ENCODE measurements around the gene FRYL.

DNA sequence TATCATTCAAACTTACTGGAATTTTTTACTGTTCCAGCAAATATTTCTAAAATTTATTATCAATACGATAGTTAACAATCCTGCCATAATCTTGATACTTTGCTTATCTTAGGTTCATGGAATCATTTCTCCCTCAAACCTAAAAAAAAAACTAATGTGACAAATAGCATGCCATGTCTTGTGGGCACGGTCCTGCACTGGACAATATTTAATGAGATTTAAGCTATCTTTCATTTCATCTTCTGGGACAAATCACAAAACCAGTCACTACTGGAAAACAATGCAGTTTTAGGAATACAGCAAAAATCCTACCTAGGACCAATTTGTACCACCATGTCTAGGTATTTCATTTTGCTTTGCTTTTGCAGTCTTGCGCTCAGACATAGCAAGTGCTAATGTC, 93.7 kb downstream of the FRYL start:
- TF ChIP-seq, protein P1, sequence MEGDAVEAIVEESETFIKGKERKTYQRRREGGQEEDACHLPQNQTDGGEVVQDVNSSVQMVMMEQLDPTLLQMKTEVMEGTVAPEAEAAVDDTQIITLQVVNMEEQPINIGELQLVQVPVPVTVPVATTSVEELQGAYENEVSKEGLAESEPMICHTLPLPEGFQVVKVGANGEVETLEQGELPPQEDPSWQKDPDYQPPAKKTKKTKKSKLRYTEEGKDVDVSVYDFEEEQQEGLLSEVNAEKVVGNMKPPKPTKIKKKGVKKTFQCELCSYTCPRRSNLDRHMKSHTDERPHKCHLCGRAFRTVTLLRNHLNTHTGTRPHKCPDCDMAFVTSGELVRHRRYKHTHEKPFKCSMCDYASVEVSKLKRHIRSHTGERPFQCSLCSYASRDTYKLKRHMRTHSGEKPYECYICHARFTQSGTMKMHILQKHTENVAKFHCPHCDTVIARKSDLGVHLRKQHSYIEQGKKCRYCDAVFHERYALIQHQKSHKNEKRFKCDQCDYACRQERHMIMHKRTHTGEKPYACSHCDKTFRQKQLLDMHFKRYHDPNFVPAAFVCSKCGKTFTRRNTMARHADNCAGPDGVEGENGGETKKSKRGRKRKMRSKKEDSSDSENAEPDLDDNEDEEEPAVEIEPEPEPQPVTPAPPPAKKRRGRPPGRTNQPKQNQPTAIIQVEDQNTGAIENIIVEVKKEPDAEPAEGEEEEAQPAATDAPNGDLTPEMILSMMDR (IDR thresholded peaks at IDR 0.05 in 4 of 5, conservative IDR thresholded peaks at IDR 0.05 in 1 of 5) = no peak
- TF ChIP-seq POLR2A (IDR thresholded peaks at IDR 0.05) = no peak
